Activated B cell treated with CpG ODN at 0.5 μM for 24 hours (primary cell): ENCODE data around the gene APBB3. TPM values are rescaled to one million over a fixed set of nuclear protein-coding genes. Genes with fewer than 3 reads are reported as not detected.

ENCODE experiments used
- ATAC-seq: fragments of 200-7000 bp; cut with Tn5 transposase; one replicate; pipeline ENCODE4 v1.10.0; 2021; ENCODE audit warnings: low read depth, mild to moderate bottlenecking, moderate library complexity
- CTCF ChIA-PET: fragments of 350-600 bp; sonication (Branson Sonifier 250); formaldehyde crosslinking; loops from one replicate; lab custom pipeline; 2021; ENCODE audit warnings: antibody characterized with exemption; lab: Charles Lee
- POLR2A ChIA-PET: fragments of 350-600 bp; sonication (Branson Sonifier 250); formaldehyde crosslinking; loops from one replicate; lab custom pipeline; 2021; ENCODE audit warnings: antibody characterized with exemption; lab: Charles Lee
- DNase-seq: peaks from one replicate; pipeline ENCODE4 v3.0.0; 2022
- H3K27ac Mint-ChIP-seq: one replicate; pipeline ENCODE4 v1.8.0; 2020; ENCODE audit warnings: mixed read lengths
- H3K27me3 Mint-ChIP-seq: one replicate; pipeline ENCODE4 v1.8.0; 2021; ENCODE audit warnings: mixed read lengths
- H3K36me3 Mint-ChIP-seq: one replicate; pipeline ENCODE4 v1.8.0; 2021; ENCODE audit warnings: low read depth, mixed read lengths
- H3K4me1 Mint-ChIP-seq: one replicate; pipeline ENCODE4 v1.8.0; 2021; ENCODE audit warnings: mixed read lengths
- H3K4me3 Mint-ChIP-seq: one replicate; pipeline ENCODE4 v1.8.0; 2020; ENCODE audit warnings: mild to moderate bottlenecking, mixed read lengths
- H3K9me3 Mint-ChIP-seq: one replicate; pipeline ENCODE4 v1.8.0; 2020; ENCODE audit warnings: mixed read lengths
- CTCF ChIP-seq: fragments of 200-600 bp; IDR thresholded peaks from one replicate; pipeline ENCODE4 v1.8.0; 2022; ENCODE audit warnings: antibody characterized with exemption, mild to moderate bottlenecking
- intact Hi-C: fragments of 100-400 bp; cut with micrococcal nuclease; formaldehyde crosslinking; loops from one replicate; pipeline ENCODE4 v1.15.1; 2024
- total RNA-seq: library from RNA; stranded (reverse); gene quantifications from 2 replicates; pipeline ENCODE4 v1.2.3, GENCODE V29; 2022

APBB3 gene
- total RNA-seq, 1 donor from 2014 or later = 37.5 TPM

- no peaks in the 10 kb centered on the region for H3K9me3 Mint-ChIP-seq
- intact Hi-C loops = no loop called here
- POLR2A ChIA-PET = interaction anchor here (0.6 kb wide), 1 partner anchor 1007 kb away, joined by 3 read pairs; no protein-coding TSS in a partner anchor
- H3K4me1 Mint-ChIP-seq = no peaks in the 10 kb centered on the region
- peaks cover 3% of the 10 kb centered on the region for H3K27me3 Mint-ChIP-seq
- ATAC-seq (no peak), DNase-seq (no peak)
- CTCF ChIA-PET = no interaction called here
- H3K4me3 Mint-ChIP-seq = no peak overlapping the region
- H3K27ac Mint-ChIP-seq = no peak overlapping the region
- no peaks in the 10 kb centered on the region for H3K36me3 Mint-ChIP-seq
- TF ChIP-seq CTCF = no peak
Observed at GRCh38 chr5:140576776-140577201, 12.4 kb upstream of the APBB3 start.

GRCh38 chr5:140575309-140575708, 10.9 kb upstream of the APBB3 start:
- TF ChIP-seq CTCF = no peak
- peaks cover 2% of the 10 kb centered on the region for H3K4me1 Mint-ChIP-seq
- H3K4me3 Mint-ChIP-seq = no peak overlapping the region
- no peaks in the 10 kb centered on the region for H3K9me3 Mint-ChIP-seq
- no peaks in the 10 kb centered on the region for H3K27me3 Mint-ChIP-seq
- POLR2A ChIA-PET = no interaction called here
- no peak overlapping the region for H3K27ac Mint-ChIP-seq
- no peak for DNase-seq
- ATAC-seq = no peak
- intact Hi-C loops = no loop called here
- H3K36me3 Mint-ChIP-seq = peaks cover 6% of the 10 kb centered on the region
- CTCF ChIA-PET = no interaction called here

- POLR2A ChIA-PET = interaction anchor here (0.9 kb wide), 1 partner anchor 41 kb away, joined by 3 read pairs; no protein-coding TSS in a partner anchor
- CTCF ChIA-PET = no interaction called here
- no peak for TF ChIP-seq CTCF
- no peaks in the 10 kb centered on the region for H3K9me3 Mint-ChIP-seq
- no peak for ATAC-seq
- peaks cover 6% of the 10 kb centered on the region for H3K36me3 Mint-ChIP-seq
- intact Hi-C loops = no loop called here
- H3K4me3 Mint-ChIP-seq = no peak overlapping the region
- H3K27me3 Mint-ChIP-seq = no peaks in the 10 kb centered on the region
- no peak for DNase-seq
- no peak overlapping the region for H3K27ac Mint-ChIP-seq
- peaks cover 13% of the 10 kb centered on the region for H3K4me1 Mint-ChIP-seq
Observed at GRCh38 chr5:140574165-140574564, 9.8 kb upstream of the APBB3 start.

GRCh38 chr5:140573683-140574082, 9.3 kb upstream of the APBB3 start:
- H3K27me3 Mint-ChIP-seq = no peaks in the 10 kb centered on the region
- peaks cover 18% of the 10 kb centered on the region for H3K4me1 Mint-ChIP-seq
- no peak overlapping the region for H3K4me3 Mint-ChIP-seq
- intact Hi-C loops = no loop called here
- H3K36me3 Mint-ChIP-seq = peaks cover 7% of the 10 kb centered on the region
- ATAC-seq = no peak
- no peak overlapping the region for H3K27ac Mint-ChIP-seq
- DNase-seq = no peak
- no peaks in the 10 kb centered on the region for H3K9me3 Mint-ChIP-seq
- POLR2A ChIA-PET = no interaction called here
- TF ChIP-seq CTCF = no peak
- CTCF ChIA-PET = no interaction called here

GRCh38 chr5:140571105-140571504, 6.7 kb upstream of the APBB3 start:
- peaks cover 32% of the 10 kb centered on the region for H3K4me1 Mint-ChIP-seq
- no peak overlapping the region for H3K4me3 Mint-ChIP-seq
- no peak for TF ChIP-seq CTCF
- DNase-seq (no peak), ATAC-seq (no peak)
- peaks cover 26% of the 10 kb centered on the region for H3K36me3 Mint-ChIP-seq
- intact Hi-C loops = no loop called here
- H3K9me3 Mint-ChIP-seq = no peaks in the 10 kb centered on the region
- H3K27ac Mint-ChIP-seq = no peak overlapping the region
- H3K27me3 Mint-ChIP-seq = no peaks in the 10 kb centered on the region
- ChIA-PET POLR2A (no interaction called here), CTCF (no interaction called here)
